Measurements from ENCODE around the gene SQOR. TPM values are rescaled to one million over a fixed set of nuclear protein-coding genes. Genes with fewer than 3 reads are reported as not detected.

The SQOR gene
- polyA plus RNA-seq (2012; ENCODE audit: insufficient read length, low read depth) = 0.88 TPM

DNA sequence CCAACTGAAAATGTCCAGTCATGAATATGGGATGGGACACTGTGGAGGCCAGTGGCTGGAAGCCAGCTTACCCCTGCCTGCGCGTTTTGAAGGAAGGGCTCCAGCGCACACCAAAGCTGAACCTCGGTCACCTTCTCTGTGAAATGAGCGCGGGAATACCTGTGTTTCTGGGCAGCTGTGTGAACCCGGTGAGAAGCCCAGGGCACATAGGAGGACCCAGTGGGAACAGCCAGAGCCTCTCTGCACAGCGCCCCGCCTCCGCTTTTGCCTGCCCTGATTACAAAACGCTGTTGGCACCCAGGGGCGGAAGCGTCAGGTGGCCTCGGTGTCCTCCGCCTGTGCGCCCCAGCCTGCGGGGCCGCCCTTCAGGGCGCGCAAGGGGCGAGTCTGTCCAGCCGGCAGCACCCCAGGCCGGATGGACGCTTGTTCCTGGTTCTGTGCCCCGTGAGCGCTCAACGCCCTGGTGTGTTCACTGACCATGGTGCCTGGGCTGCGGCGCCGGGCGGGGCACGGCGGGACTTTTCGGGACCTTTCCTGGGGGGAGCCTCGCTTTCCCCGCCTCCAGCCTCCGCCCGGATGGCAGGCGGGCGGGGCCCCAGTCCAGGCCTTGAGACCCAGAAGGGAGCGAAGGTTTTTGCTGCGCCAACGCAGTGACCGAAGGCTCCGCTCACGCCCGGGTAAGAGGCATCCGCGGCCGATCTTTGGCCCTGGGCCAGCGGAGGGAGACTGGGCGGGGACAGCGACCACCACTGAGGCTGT is at the start of gene SQOR:
SQOR (plus strand) TSS at position 598 of the 759 bp plus-strand sequence. CDS start 23,895 bp downstream, outside the sequence.
- TF ChIP-seq REST (IDR thresholded peaks at IDR 0.05; ENCODE audit: insufficient read depth in 1 of 2, low read depth in 2 of 2, low read length in 2 of 2) (no peak), TAF1 (IDR thresholded peaks at IDR 0.05; ENCODE audit: borderline replicate concordance, insufficient read depth, low read length) (no peak), FOXP2 (optimal IDR thresholded peaks at IDR 0.05; ENCODE audit: borderline replicate concordance, extremely low read depth, extremely low read length, insufficient read depth) (no peak), SIN3A (IDR thresholded peaks at IDR 0.05; ENCODE audit: borderline replicate concordance, insufficient read depth, low read length) (no peak), POLR2AphosphoS5 (IDR thresholded peaks at IDR 0.05; ENCODE audit: low read depth, low read length) (no peak)

GRCh38 chr15:45585069-45585791 is 49.6 kb upstream of the SQOR start:
- no peak for TF ChIP-seq SIN3A (IDR thresholded peaks at IDR 0.05; ENCODE audit: borderline replicate concordance, insufficient read depth, low read length)
- TF ChIP-seq POLR2AphosphoS5 (IDR thresholded peaks at IDR 0.05; ENCODE audit: low read depth, low read length) = no peak
- TF ChIP-seq FOXP2 (optimal IDR thresholded peaks at IDR 0.05; ENCODE audit: borderline replicate concordance, extremely low read depth, extremely low read length, insufficient read depth) = no peak
- no peak for TF ChIP-seq TAF1 (IDR thresholded peaks at IDR 0.05; ENCODE audit: borderline replicate concordance, insufficient read depth, low read length)
- TF ChIP-seq REST (IDR thresholded peaks at IDR 0.05; ENCODE audit: insufficient read depth in 1 of 2, low read depth in 2 of 2, low read length in 2 of 2) = no peak

- TF ChIP-seq SIN3A (IDR thresholded peaks at IDR 0.05; ENCODE audit: borderline replicate concordance, insufficient read depth, low read length) (no peak), FOXP2 (optimal IDR thresholded peaks at IDR 0.05; ENCODE audit: borderline replicate concordance, extremely low read depth, extremely low read length, insufficient read depth) (no peak), REST (IDR thresholded peaks at IDR 0.05; ENCODE audit: insufficient read depth in 1 of 2, low read depth in 2 of 2, low read length in 2 of 2) (no peak), POLR2AphosphoS5 (IDR thresholded peaks at IDR 0.05; ENCODE audit: low read depth, low read length) (no peak), TAF1 (IDR thresholded peaks at IDR 0.05; ENCODE audit: borderline replicate concordance, insufficient read depth, low read length) (no peak)
These were observed 48.7 kb upstream of the SQOR start for GRCh38 chr15:45586125-45586524.

GRCh38 chr15:45586601-45587094 is 48.2 kb upstream of the SQOR start:
- no peak for TF ChIP-seq FOXP2 (optimal IDR thresholded peaks at IDR 0.05; ENCODE audit: borderline replicate concordance, extremely low read depth, extremely low read length, insufficient read depth)
- TF ChIP-seq REST (IDR thresholded peaks at IDR 0.05; ENCODE audit: insufficient read depth in 1 of 2, low read depth in 2 of 2, low read length in 2 of 2) = no peak
- TF ChIP-seq SIN3A (IDR thresholded peaks at IDR 0.05; ENCODE audit: borderline replicate concordance, insufficient read depth, low read length) = no peak
- no peak for TF ChIP-seq POLR2AphosphoS5 (IDR thresholded peaks at IDR 0.05; ENCODE audit: low read depth, low read length)
- no peak for TF ChIP-seq TAF1 (IDR thresholded peaks at IDR 0.05; ENCODE audit: borderline replicate concordance, insufficient read depth, low read length)

Measured in PFSK-1 (cell line).